K562 (cell line): ENCODE measurements around the gene VMP1. TPM values are rescaled to one million over a fixed set of nuclear protein-coding genes. Genes with fewer than 3 reads are reported as not detected.
A peak's percentile ranks its signal among the peaks of the same experiment; 100 is the strongest.

Source experiments
- CBFB ChIP-seq: sonication (generic); formaldehyde crosslinking; IDR thresholded peaks from 2 replicates; pipeline ENCODE4 v1.4.0; 2020; ENCODE audit warnings: mild to moderate bottlenecking, missing genetic modification reagents
- CCNT2 ChIP-seq: IDR thresholded peaks from 2 replicates; pipeline ENCODE4 v1.6.1; 2011; ENCODE audit warnings: borderline replicate concordance, low read depth, mild to moderate bottlenecking, moderate library complexity, mixed read lengths, low read length; ENCODE audit not compliant: insufficient read length; ENCODE audit errors: extremely low read depth
- HCFC1 ChIP-seq: IDR thresholded peaks from 2 replicates; pipeline ENCODE4 v1.6.1; 2012; ENCODE audit warnings: low read depth, low read length, improper control_type of control experiment
- HNRNPUL1 ChIP-seq: fragments of 200-400 bp; formaldehyde crosslinking; IDR thresholded peaks from 2 replicates; pipeline ENCODE4 v1.6.1; 2017; ENCODE audit warnings: low read length
- MIER1 ChIP-seq: fragments of 450-650 bp; IDR thresholded peaks from 2 replicates; pipeline ENCODE4 v1.6.1; 2016; ENCODE audit warnings: antibody characterized with exemption, mild to moderate bottlenecking, low read depth
- MYC ChIP-seq, 2 experiments: fragments of 250-450 bp in 1 of 2; sonication (Bioruptor Pico) in 1 of 2; IDR thresholded peaks; 2 replicates each; pipeline versions ENCODE4 v1.5.1 to v1.6.1; 2012 to 2021; ENCODE audit warnings: low read depth in 2 of 2, borderline replicate concordance in 1 of 2, improper control_type of control experiment in 1 of 2, low read length in 1 of 2, mild to moderate bottlenecking in 1 of 2, moderate library complexity in 1 of 2
- SETDB1 ChIP-seq: IDR thresholded peaks from one replicate; pipeline ENCODE4 v1.6.1; 2012; ENCODE audit warnings: low read length, control low read depth, inconsistent platforms
- SPI1 ChIP-seq: IDR thresholded peaks from 2 replicates; pipeline ENCODE4 v1.6.1; 2011; ENCODE audit warnings: low read depth, low read length, control low read depth, borderline replicate concordance
- SREBF2 ChIP-seq: sonication (generic); formaldehyde crosslinking; IDR thresholded peaks from 2 replicates; pipeline ENCODE4 v1.4.0; 2020; ENCODE audit warnings: mild to moderate bottlenecking, missing genetic modification reagents
- TAF15 ChIP-seq: fragments of 200-400 bp; formaldehyde crosslinking; IDR thresholded peaks from 2 replicates; pipeline ENCODE4 v1.6.1; 2017; ENCODE audit warnings: mild to moderate bottlenecking, low read depth, low read length, moderate library complexity
- TEAD1 ChIP-seq, 2 experiments: fragments of 450-650 bp in 1 of 2; sonication (generic) in 1 of 2; formaldehyde crosslinking; IDR thresholded peaks; 2 replicates each; pipeline versions ENCODE4 v1.4.0 to v1.8.0; 2020 to 2022; ENCODE audit warnings: mild to moderate bottlenecking in 2 of 2, missing genetic modification reagents in 1 of 2
- ZNF561 ChIP-seq: fragments of 450-650 bp; formaldehyde crosslinking; conservative IDR thresholded peaks from 2 replicates; pipeline ENCODE4 v1.4.0; 2020; ENCODE audit warnings: mild to moderate bottlenecking, moderate library complexity
- ZNF584 ChIP-seq: fragments of 200-800 bp; sonication (Bioruptor generic); IDR thresholded peaks from 2 replicates; pipeline ENCODE4 v1.6.1; 2016; ENCODE audit warnings: low read depth, mild to moderate bottlenecking, missing genetic modification characterization, missing compliant biosample characterization
- ZNF668 ChIP-seq: fragments of 250-450 bp; sonication (Bioruptor Pico); IDR thresholded peaks from 2 replicates; pipeline ENCODE4 v1.8.0; 2022; ENCODE audit warnings: mild to moderate bottlenecking, inconsistent platforms
- ZNF764 ChIP-seq: fragments of 250-450 bp; sonication (Bioruptor Pico); IDR thresholded peaks from 2 replicates; pipeline ENCODE4 v1.4.0; 2020; ENCODE audit warnings: low read depth, mild to moderate bottlenecking, moderate library complexity
- polyA plus RNA-seq, 8 experiments: library from polyadenylated mRNA; depleted of rRNA in 4 of 8; stranded (reverse) in 5 of 8; unstranded in 3 of 8; fragments of >200 nt; fragmentation: Nextera tagmentation in 2 of 8; fragmentation: Illumina TruSeq in 1 of 8; extraction: Ambion mirVana in 2 of 8; extraction: Trizol in 1 of 8; gene quantifications; 2 replicates each; pipeline versions ENCODE4 v1.2.1 to v1.2.3, GENCODE V29; 2011 to 2014; ENCODE audit warnings: inconsistent platforms in 1 of 8, missing spikeins in 1 of 8
- total RNA-seq, 7 experiments: library from RNA; depleted of rRNA in 6 of 7; stranded (reverse); fragments of >200 nt in 6 of 7; fragmentation: Illumina TruSeq in 2 of 7; extraction: Trizol in 2 of 7; gene quantifications; 2 replicates each; pipeline versions ENCODE4 v1.2.1 to v1.2.3, GENCODE V29; 2011 to 2021; ENCODE audit warnings: low replicate concordance in 1 of 7
- TF ChIP-seq, protein P1 (sequence below): sonication (generic); formaldehyde crosslinking; IDR thresholded peaks from 2 replicates; pipeline ENCODE4 v1.8.1; 2022; ENCODE audit warnings: missing genetic modification reagents
- TF ChIP-seq, protein P2 (sequence below): fragments of 450-650 bp; IDR thresholded peaks from 2 replicates; pipeline ENCODE4 v1.6.1; 2016; ENCODE audit warnings: missing biosample characterization, missing genetic modification characterization
- TF ChIP-seq, protein P3 (sequence below): IDR thresholded peaks from 2 replicates; pipeline ENCODE4 v1.6.1; 2016; ENCODE audit warnings: missing genetic modification characterization, missing compliant biosample characterization
- TF ChIP-seq, protein P4 (sequence below): fragments of 450-650 bp; formaldehyde crosslinking; conservative IDR thresholded peaks from 2 replicates; pipeline ENCODE4 v1.4.0; 2022; ENCODE audit warnings: mild to moderate bottlenecking, missing genetic modification characterization
- TF ChIP-seq, protein P5 (sequence below): fragments of 250-450 bp; sonication (Bioruptor Pico); IDR thresholded peaks from 2 replicates; pipeline ENCODE4 v1.4.0; 2020; ENCODE audit warnings: borderline replicate concordance

Gene VMP1
- total and polyA plus RNA-seq, 9 of the 15 experiments (the other 6 are each of a cell fraction or from before 2014, with no cell fraction given): 123 to 304 (median 151) TPM

DNA sequence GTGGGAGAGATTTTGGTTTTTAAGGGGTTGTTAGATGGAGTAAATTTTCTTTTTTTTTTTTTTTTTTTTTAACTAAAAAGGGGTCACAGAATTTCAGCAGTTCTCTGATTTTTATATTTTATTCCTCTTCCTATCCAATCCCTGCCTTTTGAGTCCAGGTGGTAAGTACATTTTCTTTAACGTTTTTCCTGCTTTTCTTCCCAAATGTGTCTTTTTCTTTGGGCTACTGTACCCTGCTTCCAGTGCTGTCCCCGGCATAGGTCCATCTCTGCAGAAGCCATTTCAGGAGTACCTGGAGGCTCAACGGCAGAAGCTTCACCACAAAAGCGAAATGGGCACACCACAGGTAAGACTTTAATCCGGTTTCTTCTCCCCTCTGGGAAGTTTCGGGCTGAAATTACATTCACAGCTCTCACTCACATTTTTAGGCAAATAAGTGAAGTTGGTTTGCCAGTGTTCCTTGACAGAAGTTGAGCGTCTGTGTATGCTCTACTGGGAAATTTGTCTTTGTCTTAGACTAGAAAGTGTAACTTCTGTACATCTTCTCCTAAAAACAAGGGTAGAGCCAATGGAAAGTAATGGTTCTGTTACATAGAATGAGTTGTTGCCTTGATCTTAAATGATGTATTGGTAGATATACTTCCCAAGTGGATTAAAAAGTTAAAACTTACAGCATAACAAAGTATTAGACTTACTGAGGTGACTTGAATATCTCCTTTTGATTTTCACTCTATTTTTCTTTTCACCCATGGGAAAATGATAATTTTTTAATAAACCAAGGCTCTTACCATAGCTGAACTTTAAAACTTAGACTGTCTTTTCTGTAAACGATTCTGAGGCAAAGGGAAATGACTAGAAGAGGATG, 130.8 kb downstream of the VMP1 start (continued):
- TF ChIP-seq, protein P1, sequence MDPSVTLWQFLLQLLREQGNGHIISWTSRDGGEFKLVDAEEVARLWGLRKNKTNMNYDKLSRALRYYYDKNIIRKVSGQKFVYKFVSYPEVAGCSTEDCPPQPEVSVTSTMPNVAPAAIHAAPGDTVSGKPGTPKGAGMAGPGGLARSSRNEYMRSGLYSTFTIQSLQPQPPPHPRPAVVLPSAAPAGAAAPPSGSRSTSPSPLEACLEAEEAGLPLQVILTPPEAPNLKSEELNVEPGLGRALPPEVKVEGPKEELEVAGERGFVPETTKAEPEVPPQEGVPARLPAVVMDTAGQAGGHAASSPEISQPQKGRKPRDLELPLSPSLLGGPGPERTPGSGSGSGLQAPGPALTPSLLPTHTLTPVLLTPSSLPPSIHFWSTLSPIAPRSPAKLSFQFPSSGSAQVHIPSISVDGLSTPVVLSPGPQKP (CRISPR knock-in tag): no peak
- TF ChIP-seq SREBF2 (CRISPR knock-in tag): no peak
- TF ChIP-seq CCNT2: peak; percentile 18
- TF ChIP-seq, protein P2, sequence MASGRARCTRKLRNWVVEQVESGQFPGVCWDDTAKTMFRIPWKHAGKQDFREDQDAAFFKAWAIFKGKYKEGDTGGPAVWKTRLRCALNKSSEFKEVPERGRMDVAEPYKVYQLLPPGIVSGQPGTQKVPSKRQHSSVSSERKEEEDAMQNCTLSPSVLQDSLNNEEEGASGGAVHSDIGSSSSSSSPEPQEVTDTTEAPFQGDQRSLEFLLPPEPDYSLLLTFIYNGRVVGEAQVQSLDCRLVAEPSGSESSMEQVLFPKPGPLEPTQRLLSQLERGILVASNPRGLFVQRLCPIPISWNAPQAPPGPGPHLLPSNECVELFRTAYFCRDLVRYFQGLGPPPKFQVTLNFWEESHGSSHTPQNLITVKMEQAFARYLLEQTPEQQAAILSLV: no peak
- no peak for TF ChIP-seq MYC (IDR thresholded peaks at IDR 0.05; ENCODE audit: low read depth, low read length)
- no peak; the same call in 1 of the 2 replicates for TF ChIP-seq MYC (CRISPR knock-in tag; IDR thresholded peaks at IDR 0.05; ENCODE audit: borderline replicate concordance, low read depth)
- TF ChIP-seq MIER1: peak; percentile 62; the same call in 1 of the 2 replicates
- TF ChIP-seq ZNF668 (CRISPR knock-in tag): 0 out of 2 replicates have a peak, but pooled peaks have one; percentile 51
- TF ChIP-seq ZNF561 (CRISPR knock-in tag): no peak
- no peak for TF ChIP-seq ZNF584
- TF ChIP-seq HNRNPUL1: no peak
- TF ChIP-seq, protein P3, sequence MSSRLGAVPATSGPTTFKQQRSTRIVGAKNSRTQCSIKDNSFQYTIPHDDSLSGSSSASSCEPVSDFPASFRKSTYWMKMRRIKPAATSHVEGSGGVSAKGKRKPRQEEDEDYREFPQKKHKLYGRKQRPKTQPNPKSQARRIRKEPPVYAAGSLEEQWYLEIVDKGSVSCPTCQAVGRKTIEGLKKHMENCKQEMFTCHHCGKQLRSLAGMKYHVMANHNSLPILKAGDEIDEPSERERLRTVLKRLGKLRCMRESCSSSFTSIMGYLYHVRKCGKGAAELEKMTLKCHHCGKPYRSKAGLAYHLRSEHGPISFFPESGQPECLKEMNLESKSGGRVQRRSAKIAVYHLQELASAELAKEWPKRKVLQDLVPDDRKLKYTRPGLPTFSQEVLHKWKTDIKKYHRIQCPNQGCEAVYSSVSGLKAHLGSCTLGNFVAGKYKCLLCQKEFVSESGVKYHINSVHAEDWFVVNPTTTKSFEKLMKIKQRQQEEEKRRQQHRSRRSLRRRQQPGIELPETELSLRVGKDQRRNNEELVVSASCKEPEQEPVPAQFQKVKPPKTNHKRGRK (tag): no peak
- no peak for TF ChIP-seq TAF15
- no peak for TF ChIP-seq SETDB1
- no peak for TF ChIP-seq TEAD1 (CRISPR knock-in tag; IDR thresholded peaks at IDR 0.05)
- TF ChIP-seq, protein P4, sequence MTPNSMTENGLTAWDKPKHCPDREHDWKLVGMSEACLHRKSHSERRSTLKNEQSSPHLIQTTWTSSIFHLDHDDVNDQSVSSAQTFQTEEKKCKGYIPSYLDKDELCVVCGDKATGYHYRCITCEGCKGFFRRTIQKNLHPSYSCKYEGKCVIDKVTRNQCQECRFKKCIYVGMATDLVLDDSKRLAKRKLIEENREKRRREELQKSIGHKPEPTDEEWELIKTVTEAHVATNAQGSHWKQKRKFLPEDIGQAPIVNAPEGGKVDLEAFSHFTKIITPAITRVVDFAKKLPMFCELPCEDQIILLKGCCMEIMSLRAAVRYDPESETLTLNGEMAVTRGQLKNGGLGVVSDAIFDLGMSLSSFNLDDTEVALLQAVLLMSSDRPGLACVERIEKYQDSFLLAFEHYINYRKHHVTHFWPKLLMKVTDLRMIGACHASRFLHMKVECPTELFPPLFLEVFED: no peak
- TF ChIP-seq SPI1: no peak
- TF ChIP-seq ZNF764 (CRISPR knock-in tag): no peak
- TF ChIP-seq CBFB (CRISPR knock-in tag): no peak
- TF ChIP-seq HCFC1: no peak
- TF ChIP-seq, protein P5, sequence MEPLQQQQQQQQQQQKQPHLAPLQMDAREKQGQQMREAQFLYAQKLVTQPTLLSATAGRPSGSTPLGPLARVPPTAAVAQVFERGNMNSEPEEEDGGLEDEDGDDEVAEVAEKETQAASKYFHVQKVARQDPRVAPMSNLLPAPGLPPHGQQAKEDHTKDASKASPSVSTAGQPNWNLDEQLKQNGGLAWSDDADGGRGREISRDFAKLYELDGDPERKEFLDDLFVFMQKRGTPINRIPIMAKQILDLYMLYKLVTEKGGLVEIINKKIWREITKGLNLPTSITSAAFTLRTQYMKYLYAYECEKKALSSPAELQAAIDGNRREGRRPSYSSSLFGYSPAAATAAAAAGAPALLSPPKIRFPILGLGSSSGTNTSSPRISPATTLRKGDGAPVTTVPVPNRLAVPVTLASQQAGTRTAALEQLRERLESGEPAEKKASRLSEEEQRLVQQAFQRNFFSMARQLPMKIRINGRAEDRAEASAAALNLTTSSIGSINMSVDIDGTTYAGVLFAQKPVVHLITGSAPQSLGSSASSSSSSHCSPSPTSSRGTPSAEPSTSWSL (CRISPR knock-in tag): no peak
